SW 1271 (cell line): ENCODE measurements around the gene JPT1.
"Not testable (repeated sequence)": the region's sequence is repeated elsewhere in the genome, so short reads cannot be mapped to it uniquely, and the experiment has no call there.

Experiments used
- DNase-seq, 2 experiments: peaks; one replicate each; lab custom pipeline; 2025; lab: John Stamatoyannopoulos, UW

JPT1 gene

GRCh38 chr17:75130059-75130631 is 24.2 kb downstream of the JPT1 start:
- no peak for DNase-seq

GRCh38 chr17:75129576-75129975 is 24.7 kb downstream of the JPT1 start:
- no peak for DNase-seq

- DNase-seq, result no peak
Measured at GRCh38 chr17:75128694-75129505, 25.4 kb downstream of the JPT1 start.

- DNase-seq, result not testable (repeated sequence)
Measured at GRCh38 chr17:75127936-75128335, 26.4 kb downstream of the JPT1 start.

- DNase-seq, result no peak
Measured at GRCh38 chr17:75126954-75127353, 27.4 kb downstream of the JPT1 start.

GRCh38 chr17:75125984-75126383 is 28.3 kb downstream of the JPT1 start:
- DNase-seq, result no peak

- DNase-seq, result no peak
Measured at GRCh38 chr17:75124819-75125162, 29.5 kb downstream of the JPT1 start.

GRCh38 chr17:75124041-75124818 is 30.1 kb downstream of the JPT1 start:
- peak; percentile 98 for DNase-seq

- DNase-seq, result no peak
Measured at GRCh38 chr17:75118307-75118706, 36.0 kb downstream of the JPT1 start.

GRCh38 chr17:75116737-75117136 is 37.6 kb downstream of the JPT1 start:
- no peak for DNase-seq

GRCh38 chr17:75115555-75115954 is 38.8 kb downstream of the JPT1 start:
- no peak for DNase-seq

- no peak for DNase-seq
Measured at GRCh38 chr17:75114552-75115314, 39.6 kb downstream of the JPT1 start.

GRCh38 chr17:75113798-75114551 is 40.3 kb downstream of the JPT1 start:
- peak; percentile 39 to 78 for DNase-seq

GRCh38 chr17:75111777-75112335 is 42.5 kb downstream of the JPT1 start:
- no peak for DNase-seq

GRCh38 chr17:75110234-75110937 is 43.9 kb downstream of the JPT1 start:
- no peak for DNase-seq

GRCh38 chr17:75109407-75110233 is 44.7 kb downstream of the JPT1 start, which contains the start of gene ARMC7:
ARMC7 (plus strand) TSS chr17:75109969; CDS start chr17:75110289, 320 bp downstream.
- DNase-seq, result peak; percentile 51 to 78

GRCh38 chr17:75109046-75109406 is 45.3 kb downstream of the JPT1 start:
- DNase-seq, result no peak

- no peak for DNase-seq
Measured at GRCh38 chr17:75108193-75108592, 46.1 kb downstream of the JPT1 start.
